ENCODE data around the gene NAPSA. TPM values are rescaled to one million over a fixed set of nuclear protein-coding genes. Genes with fewer than 3 reads are reported as not detected.
A peak's percentile ranks its signal among the peaks of the same experiment; 100 is the strongest.

Gene NAPSA
- total and polyA plus RNA-seq, 8 donors, result 0.18 to 87.5 (median 1.9) TPM; not detected in 2

DNA sequence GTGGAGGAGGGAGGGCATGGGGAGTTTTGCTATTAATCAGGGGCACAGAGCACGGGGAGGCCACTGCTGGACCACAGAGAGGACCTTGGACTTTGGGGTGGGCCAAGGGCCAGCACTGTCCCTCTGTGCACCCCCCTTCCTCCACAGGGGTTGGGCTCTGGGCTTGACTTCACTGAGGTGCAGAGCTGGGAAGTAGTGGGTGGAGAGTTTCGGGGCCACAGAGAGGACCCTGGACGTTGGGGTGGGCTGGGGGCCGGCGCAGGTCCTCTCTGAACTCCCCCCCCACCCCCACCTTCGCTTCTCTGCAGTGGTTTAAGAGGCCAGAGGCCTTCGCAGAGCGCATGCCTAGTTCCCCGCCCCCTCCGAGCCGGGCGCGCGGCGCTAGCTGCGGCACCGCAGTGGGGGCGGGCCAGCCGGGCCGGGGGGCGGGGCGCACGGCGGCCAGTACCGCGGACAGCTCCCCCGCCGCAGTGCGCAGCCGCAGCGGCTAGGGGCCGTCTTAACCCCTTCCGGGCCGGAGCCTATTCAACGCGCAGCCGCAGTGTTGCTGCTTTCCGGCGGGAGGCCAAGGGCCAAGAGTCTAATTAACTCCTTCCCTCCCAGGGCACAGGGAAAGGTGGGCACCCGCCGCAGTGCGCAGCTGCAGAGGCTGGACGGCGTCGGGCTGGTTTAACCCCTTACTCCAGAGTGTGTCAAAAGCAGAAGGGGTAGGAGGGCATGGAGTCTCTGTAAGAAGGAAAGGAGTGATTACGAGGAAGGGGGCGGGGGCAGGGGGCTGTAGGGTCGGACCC lies 39.9 kb downstream of the NAPSA start:
- Histone ChIP-seq H3K36me3 (no peaks in the 10 kb centered on the region), H3K9me3 (peaks cover 0 to 3% (median 0%) of the 10 kb centered on the region in 4 donors), H3K27ac (no peak overlapping the region), H3K4me3 (peak overlapping the region in 1 of 4 donors; percentile 29), H3K4me1 (peaks cover 14 to 41% (median 31%) of the 10 kb centered on the region in 4 donors), H3K27me3 (peaks cover 6 to 77% (median 45%) of the 10 kb centered on the region in 3 donors)
- WGBS, 5 donors, result 2 to 6% (median 3%) methylated on average over 7 to 48 of the region's 48 CpGs
- DNase-seq, result peak; percentile 77 to 92
- intact Hi-C loops (cut with DNase I; ENCODE audit: low total_unique reads), result no loop called here
- TF ChIP-seq POLR2AphosphoS5 (IDR thresholded peaks at IDR 0.05) (no peak), POLR2A (IDR thresholded peaks at IDR 0.05) (no peak), EP300 (IDR thresholded peaks at IDR 0.05) (no peak)
- TF ChIP-seq, protein P1, sequence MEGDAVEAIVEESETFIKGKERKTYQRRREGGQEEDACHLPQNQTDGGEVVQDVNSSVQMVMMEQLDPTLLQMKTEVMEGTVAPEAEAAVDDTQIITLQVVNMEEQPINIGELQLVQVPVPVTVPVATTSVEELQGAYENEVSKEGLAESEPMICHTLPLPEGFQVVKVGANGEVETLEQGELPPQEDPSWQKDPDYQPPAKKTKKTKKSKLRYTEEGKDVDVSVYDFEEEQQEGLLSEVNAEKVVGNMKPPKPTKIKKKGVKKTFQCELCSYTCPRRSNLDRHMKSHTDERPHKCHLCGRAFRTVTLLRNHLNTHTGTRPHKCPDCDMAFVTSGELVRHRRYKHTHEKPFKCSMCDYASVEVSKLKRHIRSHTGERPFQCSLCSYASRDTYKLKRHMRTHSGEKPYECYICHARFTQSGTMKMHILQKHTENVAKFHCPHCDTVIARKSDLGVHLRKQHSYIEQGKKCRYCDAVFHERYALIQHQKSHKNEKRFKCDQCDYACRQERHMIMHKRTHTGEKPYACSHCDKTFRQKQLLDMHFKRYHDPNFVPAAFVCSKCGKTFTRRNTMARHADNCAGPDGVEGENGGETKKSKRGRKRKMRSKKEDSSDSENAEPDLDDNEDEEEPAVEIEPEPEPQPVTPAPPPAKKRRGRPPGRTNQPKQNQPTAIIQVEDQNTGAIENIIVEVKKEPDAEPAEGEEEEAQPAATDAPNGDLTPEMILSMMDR (IDR thresholded peaks at IDR 0.05), result no peak

DNA sequence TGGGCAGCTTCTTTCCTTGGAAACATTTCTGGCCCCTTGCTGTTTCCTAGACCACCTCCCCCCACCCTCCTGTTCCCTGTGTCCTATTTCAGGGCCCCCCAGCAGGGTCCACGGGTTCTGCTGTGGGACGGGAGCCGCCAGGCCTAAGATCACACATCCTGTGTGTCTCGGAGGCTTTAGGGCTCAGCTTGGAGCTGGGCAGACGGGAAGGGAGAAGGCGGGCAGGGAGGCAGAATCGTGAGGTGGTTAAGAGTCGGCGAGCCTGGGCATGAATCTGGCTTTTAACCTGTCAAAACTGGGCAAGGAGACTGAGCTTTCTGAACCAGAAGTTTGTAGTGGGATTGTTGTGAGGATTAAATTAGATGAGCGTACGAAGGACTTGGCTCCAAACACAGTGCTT lies 41.1 kb downstream of the NAPSA start:
- H3K27ac ChIP-seq, result no peak overlapping the region
- DNase-seq, result no peak
- H3K36me3 ChIP-seq, result no peaks in the 10 kb centered on the region
- 72 to 80% (median 74%) methylated on average over 11 of the region's 11 CpGs for WGBS, 5 donors
- H3K9me3 ChIP-seq, result no peaks in the 10 kb centered on the region
- intact Hi-C loops (cut with DNase I; ENCODE audit: low total_unique reads), result no loop called here
- H3K27me3 ChIP-seq, result peaks cover 6 to 77% (median 34%) of the 10 kb centered on the region in 3 donors
- TF ChIP-seq, protein P1 (IDR thresholded peaks at IDR 0.05), result no peak
- TF ChIP-seq POLR2AphosphoS5 (IDR thresholded peaks at IDR 0.05) (no peak), EP300 (IDR thresholded peaks at IDR 0.05) (no peak), POLR2A (IDR thresholded peaks at IDR 0.05) (no peak)
- H3K4me1 ChIP-seq, result peaks cover 5 to 29% (median 21%) of the 10 kb centered on the region in 4 donors
- H3K4me3 ChIP-seq, result no peak overlapping the region

DNA sequence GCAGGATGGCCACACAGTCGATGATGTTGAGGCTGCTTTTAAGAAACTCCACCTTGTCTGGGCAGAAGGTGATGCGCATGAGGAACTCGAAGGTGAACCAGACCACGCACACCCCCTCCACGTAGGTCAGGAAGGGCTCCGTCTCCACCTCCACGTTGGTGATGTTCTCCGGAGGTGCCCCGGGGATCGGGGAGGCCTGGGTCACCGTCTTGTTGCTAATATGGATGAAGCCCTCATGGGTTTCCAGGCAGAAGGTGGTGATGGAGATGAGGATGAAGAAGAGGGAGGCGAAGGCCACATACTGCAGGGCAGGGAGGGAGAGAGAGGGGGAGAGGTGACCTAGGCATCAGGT lies 41.7 kb downstream of the NAPSA start:
- Histone ChIP-seq H3K27me3 (peaks cover 6 to 76% (median 30%) of the 10 kb centered on the region in 3 donors), H3K9me3 (no peaks in the 10 kb centered on the region), H3K4me3 (no peak overlapping the region), H3K36me3 (no peaks in the 10 kb centered on the region), H3K27ac (no peak overlapping the region), H3K4me1 (peaks cover 3 to 26% (median 19%) of the 10 kb centered on the region in 4 donors)
- WGBS, 5 donors, result 88 to 92% (median 90%) methylated on average over 12 of the region's 12 CpGs
- TF ChIP-seq POLR2A (IDR thresholded peaks at IDR 0.05) (no peak), POLR2AphosphoS5 (IDR thresholded peaks at IDR 0.05) (no peak), EP300 (IDR thresholded peaks at IDR 0.05) (no peak)
- TF ChIP-seq, protein P1 (IDR thresholded peaks at IDR 0.05), result no peak
- DNase-seq, result no peak
- intact Hi-C loops (cut with DNase I; ENCODE audit: low total_unique reads), result no loop called here

DNA sequence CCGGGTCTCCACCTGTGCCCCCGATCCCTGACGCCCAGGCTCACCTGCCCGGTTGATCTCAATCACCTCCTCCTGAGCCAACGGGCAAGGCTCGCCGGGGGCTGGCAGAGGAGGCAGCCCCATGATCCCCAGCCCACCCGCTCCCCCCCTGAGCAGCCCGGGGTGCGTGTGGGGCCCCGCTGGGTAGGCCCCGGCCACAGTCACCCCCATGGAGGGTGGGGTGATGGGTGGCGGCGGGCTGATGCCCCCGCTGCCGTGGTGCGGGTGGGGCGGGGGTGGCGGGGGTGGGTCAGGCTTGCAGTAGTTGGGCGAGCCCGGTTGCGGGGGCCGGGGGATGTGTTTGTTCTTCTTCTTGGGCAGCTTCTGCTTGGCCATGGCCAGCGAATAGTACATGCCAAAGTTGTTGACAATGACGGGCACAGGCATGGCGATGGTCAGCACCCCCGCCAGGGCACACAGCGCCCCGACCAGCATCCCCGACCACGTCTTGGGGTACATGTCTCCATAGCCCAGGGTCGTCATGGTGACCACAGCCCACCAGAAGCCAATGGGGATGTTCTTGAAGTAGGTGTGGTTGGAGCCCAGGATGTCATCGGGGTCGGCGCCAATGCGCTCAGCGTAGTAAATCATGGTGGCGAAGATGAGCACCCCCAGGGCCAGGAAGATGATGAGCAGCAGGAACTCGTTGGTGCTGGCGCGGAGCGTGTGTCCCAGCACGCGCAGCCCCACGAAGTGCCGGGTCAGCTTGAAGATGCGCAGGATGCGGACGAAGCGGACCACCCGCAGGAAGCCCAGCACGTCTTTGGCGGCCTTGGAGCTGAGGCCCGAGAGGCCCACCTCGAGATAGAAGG lies 42.3 kb downstream of the NAPSA start:
- 92 to 95% (median 94%) methylated on average over 39 to 55 of the region's 55 CpGs for WGBS, 5 donors
- no peak overlapping the region for H3K4me3 ChIP-seq
- TF ChIP-seq EP300 (IDR thresholded peaks at IDR 0.05), result no peak
- TF ChIP-seq POLR2A (IDR thresholded peaks at IDR 0.05), result no peak
- H3K36me3 ChIP-seq, result no peaks in the 10 kb centered on the region
- intact Hi-C loops (cut with DNase I; ENCODE audit: low total_unique reads), result no loop called here
- peaks cover 6 to 76% (median 25%) of the 10 kb centered on the region in 3 donors for H3K27me3 ChIP-seq
- DNase-seq, result no peak
- peaks cover 3 to 22% (median 15%) of the 10 kb centered on the region in 4 donors for H3K4me1 ChIP-seq
- H3K27ac ChIP-seq, result no peak overlapping the region
- H3K9me3 ChIP-seq, result no peaks in the 10 kb centered on the region
